Smooth muscle cell (in vitro differentiated cells): Measurements from ENCODE around the gene MATR3. TPM values are rescaled to one million over a fixed set of nuclear protein-coding genes. Genes with fewer than 3 reads are reported as not detected.

ENCODE experiments used
- DNase-seq: peaks from one replicate; lab custom pipeline; 2025; ENCODE audit not compliant: unreplicated experiment; lab: John Stamatoyannopoulos, UW
- H2AFZ ChIP-seq: fragments of 200-600 bp; sonication (generic); 2 replicates; pipeline ENCODE4 v1.6.0; 2016; ENCODE audit warnings: antibody characterized with exemption, low read depth, mild to moderate bottlenecking
- H3F3A ChIP-seq: fragments of 200-600 bp; sonication (generic); 2 replicates; pipeline ENCODE4 v1.6.0; 2017; ENCODE audit warnings: antibody characterized with exemption, low read depth
- H3K27ac ChIP-seq: fragments of 200-600 bp; sonication (generic); 2 replicates; pipeline ENCODE4 v1.5.1; 2016; ENCODE audit warnings: low read depth, mild to moderate bottlenecking
- H3K27me3 ChIP-seq: fragments of 200-600 bp; sonication (generic); 2 replicates; pipeline ENCODE4 v1.6.1; 2016; ENCODE audit warnings: low read depth, mild to moderate bottlenecking
- H3K36me3 ChIP-seq: fragments of 200-600 bp; sonication (generic); 2 replicates; pipeline ENCODE4 v1.5.1; 2016; ENCODE audit warnings: low read depth
- H3K4me1 ChIP-seq: fragments of 200-600 bp; sonication (generic); 2 replicates; pipeline ENCODE4 v1.5.1; 2016; ENCODE audit warnings: low read depth
- H3K4me2 ChIP-seq: fragments of 200-600 bp; sonication (generic); 2 replicates; pipeline ENCODE4 v1.6.0; 2016; ENCODE audit warnings: mild to moderate bottlenecking
- H3K4me3 ChIP-seq: fragments of 200-600 bp; sonication (generic); 2 replicates; pipeline ENCODE4 v1.5.1; 2016; ENCODE audit warnings: mild to moderate bottlenecking
- H3K79me2 ChIP-seq: fragments of 200-600 bp; sonication (generic); 2 replicates; pipeline ENCODE4 v1.6.0; 2016; ENCODE audit warnings: low read depth, mild to moderate bottlenecking
- H3K9ac ChIP-seq: fragments of 200-600 bp; sonication (generic); 2 replicates; pipeline ENCODE4 v1.6.0; 2016; ENCODE audit warnings: low read depth
- H3K9me3 ChIP-seq: fragments of 200-600 bp; sonication (generic); replicated peaks from 2 replicates; pipeline ENCODE4 v1.5.1; 2016; ENCODE audit warnings: low read depth
- H4K20me1 ChIP-seq: fragments of 200-600 bp; sonication (generic); 2 replicates; pipeline ENCODE4 v1.6.0; 2016; ENCODE audit warnings: low read depth
- WGBS: methylation state at CpG from one replicate; pipeline ENCODE4 v1.1.7; 2016; ENCODE audit warnings: low lambda C conversion rate; 5-methylcytosine and 5-hydroxymethylcytosine counted together
- polyA plus RNA-seq: library from polyadenylated mRNA; unstranded; fragments of >200 nt; fragmentation: Nextera tagmentation; extraction: Ambion mirVana; gene quantifications from 2 replicates; pipeline ENCODE4 v1.2.1, GENCODE V29; 2016
- total RNA-seq: library from RNA; depleted of rRNA; stranded (reverse); fragments of >200 nt; gene quantifications from 2 replicates; pipeline ENCODE4 v1.2.3, GENCODE V29; 2014
- TF ChIP-seq, protein P1 (sequence below): fragments of 200-600 bp; sonication (generic); IDR thresholded peaks from 2 replicates; pipeline ENCODE4 v1.5.1; 2017; ENCODE audit warnings: borderline replicate concordance, mild to moderate bottlenecking, antibody characterized with exemption; ENCODE audit not compliant: insufficient read depth, poor library complexity, severe bottlenecking

MATR3 gene
- total and polyA plus RNA-seq, 2 experiments from 2014 or later, result 169 to 267 TPM

DNA sequence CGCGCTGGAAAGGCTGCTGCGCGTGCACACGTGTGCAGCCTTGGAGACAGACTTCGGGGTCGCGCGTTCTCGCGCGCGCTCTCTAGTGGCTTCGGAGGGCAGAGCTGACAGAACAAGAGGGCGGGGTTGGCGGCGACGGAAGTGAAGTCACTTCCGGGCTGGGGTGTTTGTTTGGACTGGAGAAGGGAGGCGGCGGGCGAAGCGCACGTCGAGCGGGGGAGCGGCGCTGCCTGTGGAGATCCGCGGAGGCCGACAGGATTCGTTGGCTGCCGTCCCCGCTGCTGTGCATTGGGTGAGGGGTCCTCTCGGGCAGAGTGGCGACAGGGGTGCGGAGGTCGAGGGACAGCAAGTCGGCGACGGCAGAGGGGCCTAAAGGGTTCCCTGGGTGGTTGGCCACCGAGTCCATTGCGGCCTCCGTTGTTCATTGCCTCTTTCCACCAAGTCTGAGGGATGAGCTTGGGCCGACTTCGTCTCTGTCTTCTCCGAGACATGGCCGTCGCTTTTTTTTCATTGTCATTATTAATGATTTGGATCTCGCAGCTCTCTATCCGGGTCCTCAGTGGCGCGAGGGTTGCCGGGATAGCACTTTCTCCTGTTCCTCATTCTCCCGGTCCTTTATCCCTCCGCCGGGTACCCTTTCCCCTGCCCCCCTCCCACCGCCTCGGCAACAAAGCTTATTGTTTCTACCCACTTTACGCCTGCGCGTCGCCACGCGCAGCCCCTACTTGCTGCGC lies 48.3 kb downstream of the MATR3 start, which contains the start of gene PAIP2:
PAIP2 (plus strand) TSS at position 166 of the 734 bp plus-strand sequence. CDS start 21,931 bp downstream, outside the sequence.
- peak within 1 kb of the TSS; percentile 98 for H3K27ac ChIP-seq
- 1% methylated on average over 53 of the region's 66 CpGs for WGBS
- H4K20me1 ChIP-seq, result peaks cover 47% of the 10 kb centered on the region
- H3K27me3 ChIP-seq, result no peaks in the 10 kb centered on the region
- H3K9ac ChIP-seq, result peak within 1 kb of the TSS; percentile 99
- H3K4me2 ChIP-seq, result peak within 1 kb of the TSS; percentile 95
- peaks cover 52% of the 10 kb centered on the region for H3K79me2 ChIP-seq
- peak; percentile 86 for DNase-seq
- H3K36me3 ChIP-seq, result no peaks in the 10 kb centered on the region
- no peaks in the 10 kb centered on the region for H3K9me3 ChIP-seq
- peak within 1 kb of the TSS; percentile 81 for H3K4me3 ChIP-seq
- TF ChIP-seq, protein P1, sequence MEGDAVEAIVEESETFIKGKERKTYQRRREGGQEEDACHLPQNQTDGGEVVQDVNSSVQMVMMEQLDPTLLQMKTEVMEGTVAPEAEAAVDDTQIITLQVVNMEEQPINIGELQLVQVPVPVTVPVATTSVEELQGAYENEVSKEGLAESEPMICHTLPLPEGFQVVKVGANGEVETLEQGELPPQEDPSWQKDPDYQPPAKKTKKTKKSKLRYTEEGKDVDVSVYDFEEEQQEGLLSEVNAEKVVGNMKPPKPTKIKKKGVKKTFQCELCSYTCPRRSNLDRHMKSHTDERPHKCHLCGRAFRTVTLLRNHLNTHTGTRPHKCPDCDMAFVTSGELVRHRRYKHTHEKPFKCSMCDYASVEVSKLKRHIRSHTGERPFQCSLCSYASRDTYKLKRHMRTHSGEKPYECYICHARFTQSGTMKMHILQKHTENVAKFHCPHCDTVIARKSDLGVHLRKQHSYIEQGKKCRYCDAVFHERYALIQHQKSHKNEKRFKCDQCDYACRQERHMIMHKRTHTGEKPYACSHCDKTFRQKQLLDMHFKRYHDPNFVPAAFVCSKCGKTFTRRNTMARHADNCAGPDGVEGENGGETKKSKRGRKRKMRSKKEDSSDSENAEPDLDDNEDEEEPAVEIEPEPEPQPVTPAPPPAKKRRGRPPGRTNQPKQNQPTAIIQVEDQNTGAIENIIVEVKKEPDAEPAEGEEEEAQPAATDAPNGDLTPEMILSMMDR, result peak; percentile 51
- no peak within 1 kb of the TSS for H2AFZ ChIP-seq
- H3K4me1 ChIP-seq, result peaks cover 21% of the 10 kb centered on the region
- peaks cover 10% of the 10 kb centered on the region for H3F3A ChIP-seq

- Histone ChIP-seq H3K9me3 (no peaks in the 10 kb centered on the region), H3K4me1 (peaks cover 21% of the 10 kb centered on the region), H3K4me2 (peak overlapping the region; percentile 95), H3K36me3 (no peaks in the 10 kb centered on the region), H3K27me3 (no peaks in the 10 kb centered on the region), H3K79me2 (peaks cover 57% of the 10 kb centered on the region), H3K27ac (peak overlapping the region; percentile 98), H3F3A (peaks cover 10% of the 10 kb centered on the region), H3K9ac (peak overlapping the region; percentile 99), H3K4me3 (peak overlapping the region; percentile 81), H4K20me1 (peaks cover 52% of the 10 kb centered on the region), H2AFZ (no peak overlapping the region)
- under 1% methylated on average over 16 of the region's 16 CpGs for WGBS
- DNase-seq, result no peak
- TF ChIP-seq, protein P1, result no peak
Measured at GRCh38 chr5:139342423-139342723, 48.8 kb downstream of the MATR3 start.

GRCh38 chr5:139343476-139343875 lies 49.9 kb downstream of the MATR3 start:
- peak overlapping the region; percentile 99 for H3K9ac ChIP-seq
- H3K79me2 ChIP-seq, result peaks cover 68% of the 10 kb centered on the region

More at GRCh38 chr5:139343476-139343875, 49.9 kb downstream of the MATR3 start:
- no peaks in the 10 kb centered on the region for H3K9me3 ChIP-seq
- H3K4me2 ChIP-seq, result peak overlapping the region; percentile 95
- H4K20me1 ChIP-seq, result peaks cover 63% of the 10 kb centered on the region
- peaks cover 10% of the 10 kb centered on the region for H3F3A ChIP-seq
- no peak overlapping the region for H3K27ac ChIP-seq
- H3K4me1 ChIP-seq, result peaks cover 21% of the 10 kb centered on the region
- TF ChIP-seq, protein P1, result no peak
- WGBS, result 94% methylated on average over 9 of the region's 9 CpGs
- H3K27me3 ChIP-seq, result no peaks in the 10 kb centered on the region
- no peaks in the 10 kb centered on the region for H3K36me3 ChIP-seq
- no peak overlapping the region for H2AFZ ChIP-seq
- H3K4me3 ChIP-seq, result peak overlapping the region; percentile 81
- no peak for DNase-seq
